ENCODE data around the gene FSTL5. TPM values are rescaled to one million over a fixed set of nuclear protein-coding genes. Genes with fewer than 3 reads are reported as not detected.

The FSTL5 gene
- total and polyA plus RNA-seq, 9 of the 15 experiments (the other 6 are each of a cell fraction or from before 2014, with no cell fraction given) = 0.09 to 3.1 (median 0.50) TPM; not detected in 1

DNA sequence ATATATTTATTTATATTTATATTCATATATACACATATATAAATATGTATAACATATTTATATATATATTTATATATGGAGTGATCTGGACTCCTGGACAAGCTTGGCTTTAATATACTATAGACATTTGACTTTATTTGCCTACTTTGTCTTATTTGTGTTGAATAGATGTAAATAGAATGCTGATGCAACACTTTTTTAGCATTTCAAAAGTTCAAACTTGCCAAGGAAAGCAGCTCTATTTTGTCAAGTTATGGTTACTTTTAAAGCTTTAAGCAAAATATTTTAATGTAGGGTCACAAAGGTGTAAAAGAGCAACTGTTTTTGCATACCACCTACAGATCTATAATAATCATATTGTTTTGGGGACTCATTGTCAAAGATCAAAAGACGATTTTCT lies 61.1 kb downstream of the FSTL5 start (continued):
- no peak for TF ChIP-seq PCBP1 (IDR thresholded peaks at IDR 0.05; ENCODE audit: low read depth, low read length, poor library complexity, severe bottlenecking)
- no peak for TF ChIP-seq DEAF1 (CRISPR knock-in tag; IDR thresholded peaks at IDR 0.05)
- TF ChIP-seq SIN3B (IDR thresholded peaks at IDR 0.05; ENCODE audit: low read depth) = no peak
- TF ChIP-seq HDAC6 (IDR thresholded peaks at IDR 0.05; ENCODE audit: low read depth, low read length) = no peak
- TF ChIP-seq, protein P1, sequence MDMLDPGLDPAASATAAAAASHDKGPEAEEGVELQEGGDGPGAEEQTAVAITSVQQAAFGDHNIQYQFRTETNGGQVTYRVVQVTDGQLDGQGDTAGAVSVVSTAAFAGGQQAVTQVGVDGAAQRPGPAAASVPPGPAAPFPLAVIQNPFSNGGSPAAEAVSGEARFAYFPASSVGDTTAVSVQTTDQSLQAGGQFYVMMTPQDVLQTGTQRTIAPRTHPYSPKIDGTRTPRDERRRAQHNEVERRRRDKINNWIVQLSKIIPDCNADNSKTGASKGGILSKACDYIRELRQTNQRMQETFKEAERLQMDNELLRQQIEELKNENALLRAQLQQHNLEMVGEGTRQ (CRISPR knock-in tag; IDR thresholded peaks at IDR 0.05) = no peak
- TF ChIP-seq LEF1 (IDR thresholded peaks at IDR 0.05) = no peak
- TF ChIP-seq CC2D1A (IDR thresholded peaks at IDR 0.05) = no peak
- TF ChIP-seq KDM1A (IDR thresholded peaks at IDR 0.05) = no peak
- TF ChIP-seq CHCHD3 (CRISPR knock-in tag; IDR thresholded peaks at IDR 0.05) = no peak

GRCh38 chr4:162101337-162101736 lies 62.5 kb downstream of the FSTL5 start:
- BruUV-seq (replicated peaks) = no TSS peak
- DNase-seq (ENCODE audit: extremely low read depth in 1 of 4, low spot score in 3 of 4) = no peak
- Histone ChIP-seq H3K27me3 (ENCODE audit: control insufficient read depth in 2 of 2, insufficient read depth in 2 of 2, low read length in 2 of 2) (no peaks in the 10 kb centered on the region), H3K36me3 (ENCODE audit: control insufficient read depth, insufficient read depth, low read length) (no peaks in the 10 kb centered on the region), H2AFZ (ENCODE audit: low read depth, low read length) (no peak overlapping the region), H4K20me1 (replicated peaks; ENCODE audit: control insufficient read depth, insufficient read depth, low read length) (no peaks in the 10 kb centered on the region), H3K4me2 (ENCODE audit: insufficient read depth, low read length) (no peak overlapping the region), H3K79me2 (ENCODE audit: control insufficient read depth, insufficient read depth, low read length) (no peaks in the 10 kb centered on the region), H3K9ac (ENCODE audit: insufficient read depth in 1 of 2, low read depth in 2 of 2, low read length in 2 of 2) (no peak overlapping the region), H3K9me3 (replicated peaks; ENCODE audit: control insufficient read depth, insufficient read depth, low read depth, low read length) (no peaks in the 10 kb centered on the region), H3K9me1 (ENCODE audit: control insufficient read depth, insufficient read depth, low read length) (no peaks in the 10 kb centered on the region), H3K27ac (ENCODE audit: extremely low read depth, low read depth, low read length) (no peak overlapping the region), H3K4me3 (no peak overlapping the region), H3K4me1 (replicated peaks in 1 of 2; ENCODE audit: control insufficient read depth in 2 of 2, insufficient read depth in 2 of 2, low read length in 2 of 2) (no peaks in the 10 kb centered on the region)
- 0% methylated on average over 1 of the region's 1 CpG for WGBS (ENCODE audit: insufficient coverage, low coverage, missing lambda C conversion rate)
- ChIA-PET CTCF (ENCODE audit: low intra/inter-chr PET ratio) (no interaction called here), POLR2A (no interaction called here)
- no peak for ATAC-seq
- intact Hi-C loops (cut with micrococcal nuclease) = no loop called here
- in situ Hi-C loops (cut with MboI) = no loop called here
- no peak for FAIRE-seq
- TF ChIP-seq TAF1 (IDR thresholded peaks at IDR 0.05; ENCODE audit: control insufficient read depth, extremely low read depth, insufficient read depth, low read length, severe bottlenecking) = no peak
- no peak for TF ChIP-seq ETV5 (CRISPR knock-in tag; IDR thresholded peaks at IDR 0.05; ENCODE audit: low read depth)
- TF ChIP-seq, protein P2, sequence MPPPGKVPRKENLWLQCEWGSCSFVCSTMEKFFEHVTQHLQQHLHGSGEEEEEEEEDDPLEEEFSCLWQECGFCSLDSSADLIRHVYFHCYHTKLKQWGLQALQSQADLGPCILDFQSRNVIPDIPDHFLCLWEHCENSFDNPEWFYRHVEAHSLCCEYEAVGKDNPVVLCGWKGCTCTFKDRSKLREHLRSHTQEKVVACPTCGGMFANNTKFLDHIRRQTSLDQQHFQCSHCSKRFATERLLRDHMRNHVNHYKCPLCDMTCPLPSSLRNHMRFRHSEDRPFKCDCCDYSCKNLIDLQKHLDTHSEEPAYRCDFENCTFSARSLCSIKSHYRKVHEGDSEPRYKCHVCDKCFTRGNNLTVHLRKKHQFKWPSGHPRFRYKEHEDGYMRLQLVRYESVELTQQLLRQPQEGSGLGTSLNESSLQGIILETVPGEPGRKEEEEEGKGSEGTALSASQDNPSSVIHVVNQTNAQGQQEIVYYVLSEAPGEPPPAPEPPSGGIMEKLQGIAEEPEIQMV (tag; conservative IDR thresholded peaks at IDR 0.05; ENCODE audit: low read depth) = no peak
- no peak for TF ChIP-seq SREBF2 (CRISPR knock-in tag; IDR thresholded peaks at IDR 0.05)
- TF ChIP-seq RNF219 (CRISPR knock-in tag; IDR thresholded peaks at IDR 0.05) = no peak
- no peak for TF ChIP-seq FOXO4 (CRISPR knock-in tag; IDR thresholded peaks at IDR 0.05)
